GM23338 (cell line): ENCODE results near the gene EDARADD. TPM values are rescaled to one million over a fixed set of nuclear protein-coding genes. Genes with fewer than 3 reads are reported as not detected.

Experiments
- ATAC-seq: fragments of 200-7000 bp; cut with Tn5 transposase; 3 replicates; pipeline ENCODE4 v1.9.1; 2020
- DNase-seq: peaks from one replicate; pipeline ENCODE4 v3.0.0-alpha.2; 2015; ENCODE audit warnings: low spot score
- H2AFZ ChIP-seq: fragments of 200-600 bp; sonication (generic); 2 replicates; pipeline ENCODE4 v1.8.0; 2016; ENCODE audit warnings: antibody characterized with exemption, mild to moderate bottlenecking, moderate library complexity
- H3F3A ChIP-seq: fragments of 200-600 bp; sonication (generic); replicated peaks from 2 replicates; pipeline ENCODE4 v1.8.0; 2017; ENCODE audit warnings: antibody characterized with exemption, mixed run types, low read depth
- H3K27ac ChIP-seq: fragments of 200-600 bp; sonication (generic); 2 replicates; pipeline ENCODE4 v1.6.1; 2016; ENCODE audit warnings: low read depth
- H3K27me3 ChIP-seq: fragments of 200-600 bp; sonication (generic); 2 replicates; pipeline ENCODE4 v1.8.0; 2016; ENCODE audit warnings: mild to moderate bottlenecking, mixed run types, moderate library complexity; ENCODE audit not compliant: insufficient read depth
- H3K36me3 ChIP-seq: fragments of 200-600 bp; sonication (generic); 2 replicates; pipeline ENCODE4 v1.8.0; 2016; ENCODE audit warnings: mild to moderate bottlenecking; ENCODE audit not compliant: insufficient read depth
- H3K4me1 ChIP-seq: fragments of 200-600 bp; sonication (generic); 2 replicates; pipeline ENCODE4 v1.8.0; 2016; ENCODE audit warnings: mild to moderate bottlenecking, moderate library complexity; ENCODE audit not compliant: insufficient read depth
- H3K4me2 ChIP-seq: fragments of 200-600 bp; sonication (generic); 2 replicates; pipeline ENCODE4 v1.7.1; 2017; ENCODE audit warnings: mixed run types
- H3K4me3 ChIP-seq: fragments of 200-600 bp; sonication (generic); 2 replicates; pipeline ENCODE4 v1.6.1; 2016; ENCODE audit warnings: mixed run types
- H3K79me2 ChIP-seq: fragments of 200-600 bp; sonication (generic); replicated peaks from 2 replicates; pipeline ENCODE4 v1.8.0; 2017; ENCODE audit warnings: mild to moderate bottlenecking; ENCODE audit not compliant: insufficient read depth
- H3K9me2 ChIP-seq: fragments of 200-600 bp; sonication (generic); 2 replicates; pipeline ENCODE4 v1.8.0; 2017; ENCODE audit not compliant: insufficient read depth
- H4K20me1 ChIP-seq: fragments of 200-600 bp; sonication (generic); replicated peaks from 2 replicates; pipeline ENCODE4 v1.8.0; 2017; ENCODE audit warnings: mild to moderate bottlenecking; ENCODE audit not compliant: insufficient read depth
- H3K27ac Mint-ChIP-seq: 2 replicates; pipeline ENCODE4 v1.8.0; 2020; ENCODE audit warnings: inconsistent platforms, mild to moderate bottlenecking, moderate library complexity, mixed read lengths
- H3K27me3 Mint-ChIP-seq: 3 replicates; pipeline ENCODE4 v1.8.0; 2022; ENCODE audit warnings: low read depth, mild to moderate bottlenecking, moderate library complexity, mixed read lengths, inconsistent platforms; ENCODE audit not compliant: insufficient read depth, poor library complexity
- H3K36me3 Mint-ChIP-seq: 3 replicates; pipeline ENCODE4 v1.8.0; 2021; ENCODE audit warnings: low read depth, mild to moderate bottlenecking, inconsistent platforms, moderate library complexity, mixed read lengths
- H3K4me1 Mint-ChIP-seq: 3 replicates; pipeline ENCODE4 v1.8.0; 2020; ENCODE audit warnings: mild to moderate bottlenecking, inconsistent platforms, mixed read lengths
- H3K4me3 Mint-ChIP-seq: 3 replicates; pipeline ENCODE4 v1.8.0; 2021; ENCODE audit warnings: moderate library complexity, mild to moderate bottlenecking, inconsistent platforms, mixed read lengths
- H3K9me3 Mint-ChIP-seq: 3 replicates; pipeline ENCODE4 v1.8.0; 2020; ENCODE audit warnings: moderate library complexity, mild to moderate bottlenecking, inconsistent platforms, mixed read lengths
- CREB1 ChIP-seq: fragments of 250-450 bp; sonication (Bioruptor Pico); IDR thresholded peaks from 2 replicates; pipeline ENCODE4 v1.5.0; 2020; ENCODE audit warnings: low read depth, mild to moderate bottlenecking, moderate library complexity
- CTCF ChIP-seq, 2 experiments: fragments of 200-600 bp in 1 of 2; sonication (generic) in 1 of 2; conservative IDR thresholded peaks; 2 replicates each; pipeline versions ENCODE4 v1.5.1 to v1.6.1; 2016 to 2017; ENCODE audit warnings: antibody characterized with exemption in 2 of 2, low read depth in 2 of 2, mild to moderate bottlenecking in 2 of 2, moderate library complexity in 1 of 2
- ETS1 ChIP-seq: IDR thresholded peaks from 2 replicates; pipeline ENCODE4 v1.6.1; 2016; ENCODE audit warnings: antibody characterized with exemption
- EZH2 ChIP-seq: fragments of 200-600 bp; sonication (generic); IDR thresholded peaks from one replicate; pipeline ENCODE4 v1.8.0; 2017; ENCODE audit warnings: antibody characterized with exemption, mild to moderate bottlenecking, low read depth; ENCODE audit not compliant: unreplicated experiment
- EZH2phosphoT487 ChIP-seq: fragments of 200-600 bp; sonication (generic); IDR thresholded peaks from one replicate; pipeline ENCODE4 v1.8.1; 2018; ENCODE audit warnings: antibody characterized with exemption; ENCODE audit not compliant: unreplicated experiment
- JUNB ChIP-seq: IDR thresholded peaks from one replicate; pipeline ENCODE4 v1.6.1; 2016; ENCODE audit warnings: antibody characterized with exemption; ENCODE audit not compliant: unreplicated experiment
- NANOG ChIP-seq: IDR thresholded peaks from 2 replicates; pipeline ENCODE4 v1.6.1; 2016; ENCODE audit warnings: antibody characterized with exemption, borderline replicate concordance
- POLR2AphosphoS5 ChIP-seq: IDR thresholded peaks from 2 replicates; pipeline ENCODE4 v1.6.1; 2016; ENCODE audit warnings: antibody characterized with exemption, low read depth
- REST ChIP-seq: IDR thresholded peaks from one replicate; pipeline ENCODE4 v1.6.1; 2018; ENCODE audit warnings: antibody characterized with exemption; ENCODE audit not compliant: unreplicated experiment
- STAT1 ChIP-seq: IDR thresholded peaks from one replicate; pipeline ENCODE4 v1.6.1; 2016; ENCODE audit warnings: antibody characterized with exemption; ENCODE audit not compliant: unreplicated experiment
- ZNF114 ChIP-seq: fragments of 250-450 bp; sonication (Bioruptor Pico); IDR thresholded peaks from 2 replicates; pipeline ENCODE4 v1.5.0; 2020; ENCODE audit warnings: mild to moderate bottlenecking, moderate library complexity
- ZNF331 ChIP-seq: fragments of 250-450 bp; sonication (Bioruptor Pico); IDR thresholded peaks from 2 replicates; pipeline ENCODE4 v1.5.0; 2020; ENCODE audit warnings: low read depth, mild to moderate bottlenecking, moderate library complexity
- ZNF462 ChIP-seq: fragments of 250-450 bp; sonication (Bioruptor Pico); IDR thresholded peaks from 2 replicates; pipeline ENCODE4 v1.5.0; 2020; ENCODE audit warnings: mild to moderate bottlenecking, moderate library complexity
- polyA plus RNA-seq: library from polyadenylated mRNA; unstranded; fragments of >200 nt; fragmentation: Nextera tagmentation; extraction: Ambion mirVana; gene quantifications from 2 replicates; pipeline ENCODE4 v1.2.1, GENCODE V29; 2016
- total RNA-seq: library from RNA; depleted of rRNA; stranded (reverse); fragments of >200 nt; shearing (Covaris generic); gene quantifications from 2 replicates; pipeline ENCODE4 v1.2.3, GENCODE V29; 2014

Gene EDARADD
- total and polyA plus RNA-seq, 2 experiments from 2014 or later, result 3.7 to 4.4 TPM

- Mint-ChIP-seq H3K27ac (no peak overlapping the region), H3K4me1 (peaks cover 13% of the 10 kb centered on the region), H3K27me3 (peaks cover 7% of the 10 kb centered on the region), H3K9me3 (no peaks in the 10 kb centered on the region), H3K4me3 (no peak overlapping the region), H3K36me3 (0 out of 3 replicates have a peak, but pooled peaks cover 2% of the 10 kb centered on the region)
- Histone ChIP-seq H4K20me1 (no peaks in the 10 kb centered on the region; the same call in 1 of the 2 replicates), H2AFZ (no peak overlapping the region), H3K4me1 (no peaks in the 10 kb centered on the region), H3K36me3 (no peaks in the 10 kb centered on the region), H3K4me3 (no peak overlapping the region), H3K79me2 (no peaks in the 10 kb centered on the region), H3K4me2 (no peak overlapping the region), H3K9me2 (no peaks in the 10 kb centered on the region), H3K27ac (no peak overlapping the region), H3F3A (no peaks in the 10 kb centered on the region), H3K27me3 (no peaks in the 10 kb centered on the region)
- TF ChIP-seq ZNF331 (CRISPR knock-in tag) (no peak), EZH2phosphoT487 (no peak), ETS1 (no peak), CTCF (conservative IDR thresholded peaks at IDR 0.05; ENCODE audit: low read depth in 2 of 2) (no peak), EZH2 (no peak), JUNB (no peak), POLR2AphosphoS5 (no peak), REST (no peak), STAT1 (no peak), ZNF462 (CRISPR knock-in tag) (no peak), NANOG (no peak), ZNF114 (no peak), CREB1 (CRISPR knock-in tag) (no peak)
- DNase-seq, result no peak
- ATAC-seq, result no peak
Measured at GRCh38 chr1:236455243-236455642, 61.2 kb downstream of the EDARADD start.
